Duodenal mucosa (tissue), 2 donors: ENCODE measurements around the gene CLDN19.

ENCODE experiments used
- H3K27ac ChIP-seq: one replicate; pipeline ENCODE4 v1.7.0; 2013; ENCODE audit warnings: low read depth, low read length
- H3K27me3 ChIP-seq, 2 donors: one replicate each; pipeline ENCODE4 v1.7.0; 2013; ENCODE audit warnings: low read length in 2 of 2, control low read depth in 1 of 2; ENCODE audit not compliant: insufficient read depth in 2 of 2, control insufficient read depth in 1 of 2
- H3K36me3 ChIP-seq, 2 donors: one replicate each; pipeline ENCODE4 v1.7.0; 2013; ENCODE audit warnings: low read length in 2 of 2, control low read depth in 1 of 2; ENCODE audit not compliant: insufficient read depth in 2 of 2, control insufficient read depth in 1 of 2
- H3K4me1 ChIP-seq, 2 donors: one replicate each; pipeline ENCODE4 v1.7.0; 2013; ENCODE audit warnings: low read length in 2 of 2, control low read depth in 1 of 2; ENCODE audit not compliant: insufficient read depth in 2 of 2, control insufficient read depth in 1 of 2
- H3K4me3 ChIP-seq, 2 donors: one replicate each; pipeline ENCODE4 v1.7.0; 2013; ENCODE audit warnings: low read length in 2 of 2, low read depth in 1 of 2
- H3K9ac ChIP-seq, 2 donors: one replicate each; pipeline ENCODE4 v1.7.0; 2013; ENCODE audit warnings: low read length in 2 of 2, low read depth in 1 of 2
- H3K9me3 ChIP-seq, 2 donors: one replicate each; pipeline ENCODE4 v1.7.0; 2013; ENCODE audit warnings: low read length in 2 of 2, control low read depth in 1 of 2; ENCODE audit not compliant: control insufficient read depth in 1 of 2

The CLDN19 gene

GRCh38 chr1:42741706-42742105, 1.7 kb upstream of the CLDN19 start:
- peaks cover 5 to 15% of the 10 kb centered on the region in 2 donors for H3K4me1 ChIP-seq
- H3K36me3 ChIP-seq, result peaks cover 5 to 8% of the 10 kb centered on the region in 2 donors
- H3K9me3 ChIP-seq, result no peaks in the 10 kb centered on the region
- H3K27ac ChIP-seq, result no peak overlapping the region
- H3K4me3 ChIP-seq, result no peak overlapping the region
- H3K27me3 ChIP-seq, result no peaks in the 10 kb centered on the region
- H3K9ac ChIP-seq, result no peak overlapping the region

GRCh38 chr1:42740851-42741580, 980 bp upstream of the CLDN19 start:
- Histone ChIP-seq H3K27me3 (no peaks in the 10 kb centered on the region), H3K36me3 (peaks cover 0 to 4% of the 10 kb centered on the region in 2 donors), H3K4me1 (peaks cover 9 to 22% of the 10 kb centered on the region in 2 donors), H3K9ac (no peak overlapping the region), H3K9me3 (no peaks in the 10 kb centered on the region), H3K27ac (no peak overlapping the region), H3K4me3 (no peak overlapping the region)

- no peaks in the 10 kb centered on the region for H3K36me3 ChIP-seq
- no peaks in the 10 kb centered on the region for H3K27me3 ChIP-seq
- no peaks in the 10 kb centered on the region for H3K9me3 ChIP-seq
- peaks cover 14 to 28% of the 10 kb centered on the region in 2 donors for H3K4me1 ChIP-seq
- no peak overlapping the region for H3K4me3 ChIP-seq
- H3K9ac ChIP-seq, result no peak overlapping the region
- no peak overlapping the region for H3K27ac ChIP-seq
Measured at GRCh38 chr1:42738678-42739226, 1.3 kb downstream of the CLDN19 start.

- Histone ChIP-seq H3K27ac (no peak overlapping the region), H3K9ac (no peak overlapping the region), H3K27me3 (no peaks in the 10 kb centered on the region), H3K9me3 (no peaks in the 10 kb centered on the region), H3K4me3 (no peak overlapping the region), H3K36me3 (no peaks in the 10 kb centered on the region), H3K4me1 (peaks cover 14 to 28% of the 10 kb centered on the region in 2 donors)
Measured at GRCh38 chr1:42737986-42738677, 1.9 kb downstream of the CLDN19 start.

- Histone ChIP-seq H3K9me3 (no peaks in the 10 kb centered on the region), H3K27me3 (no peaks in the 10 kb centered on the region), H3K27ac (no peak overlapping the region), H3K36me3 (no peaks in the 10 kb centered on the region), H3K4me1 (peaks cover 14 to 28% of the 10 kb centered on the region in 2 donors), H3K4me3 (no peak overlapping the region), H3K9ac (no peak overlapping the region)
Measured at GRCh38 chr1:42737257-42737656, 2.8 kb downstream of the CLDN19 start.

- Histone ChIP-seq H3K36me3 (no peaks in the 10 kb centered on the region), H3K27ac (no peak overlapping the region), H3K27me3 (no peaks in the 10 kb centered on the region), H3K4me3 (no peak overlapping the region), H3K9ac (no peak overlapping the region), H3K9me3 (no peaks in the 10 kb centered on the region), H3K4me1 (peaks cover 19 to 28% of the 10 kb centered on the region in 2 donors)
Measured at GRCh38 chr1:42736571-42737200, 3.4 kb downstream of the CLDN19 start.

GRCh38 chr1:42736152-42736551, 3.9 kb downstream of the CLDN19 start:
- Histone ChIP-seq H3K36me3 (no peaks in the 10 kb centered on the region), H3K27me3 (no peaks in the 10 kb centered on the region), H3K9ac (no peak overlapping the region), H3K27ac (no peak overlapping the region), H3K4me1 (peaks cover 24 to 28% of the 10 kb centered on the region in 2 donors), H3K4me3 (no peak overlapping the region), H3K9me3 (no peaks in the 10 kb centered on the region)

GRCh38 chr1:42735477-42736105, 4.4 kb downstream of the CLDN19 start:
- Histone ChIP-seq H3K27ac (no peak overlapping the region), H3K36me3 (no peaks in the 10 kb centered on the region), H3K27me3 (no peaks in the 10 kb centered on the region), H3K9me3 (no peaks in the 10 kb centered on the region), H3K9ac (no peak overlapping the region), H3K4me3 (no peak overlapping the region), H3K4me1 (peaks cover 22 to 26% of the 10 kb centered on the region in 2 donors)

- Histone ChIP-seq H3K4me3 (no peak overlapping the region), H3K36me3 (no peaks in the 10 kb centered on the region), H3K9me3 (no peaks in the 10 kb centered on the region), H3K27ac (no peak overlapping the region), H3K4me1 (peaks cover 18 to 25% of the 10 kb centered on the region in 2 donors), H3K9ac (no peak overlapping the region), H3K27me3 (no peaks in the 10 kb centered on the region)
Measured at GRCh38 chr1:42735056-42735455, 5.0 kb downstream of the CLDN19 start.
